ENCODE data around the gene HEXIM2. TPM values are rescaled to one million over a fixed set of nuclear protein-coding genes. Genes with fewer than 3 reads are reported as not detected.

HEXIM2 gene
- total and polyA plus RNA-seq, 2 of the 13 experiments (the other 11 are each of a cell fraction or from before 2014, with no cell fraction given): 27.1 to 32.4 TPM

DNA sequence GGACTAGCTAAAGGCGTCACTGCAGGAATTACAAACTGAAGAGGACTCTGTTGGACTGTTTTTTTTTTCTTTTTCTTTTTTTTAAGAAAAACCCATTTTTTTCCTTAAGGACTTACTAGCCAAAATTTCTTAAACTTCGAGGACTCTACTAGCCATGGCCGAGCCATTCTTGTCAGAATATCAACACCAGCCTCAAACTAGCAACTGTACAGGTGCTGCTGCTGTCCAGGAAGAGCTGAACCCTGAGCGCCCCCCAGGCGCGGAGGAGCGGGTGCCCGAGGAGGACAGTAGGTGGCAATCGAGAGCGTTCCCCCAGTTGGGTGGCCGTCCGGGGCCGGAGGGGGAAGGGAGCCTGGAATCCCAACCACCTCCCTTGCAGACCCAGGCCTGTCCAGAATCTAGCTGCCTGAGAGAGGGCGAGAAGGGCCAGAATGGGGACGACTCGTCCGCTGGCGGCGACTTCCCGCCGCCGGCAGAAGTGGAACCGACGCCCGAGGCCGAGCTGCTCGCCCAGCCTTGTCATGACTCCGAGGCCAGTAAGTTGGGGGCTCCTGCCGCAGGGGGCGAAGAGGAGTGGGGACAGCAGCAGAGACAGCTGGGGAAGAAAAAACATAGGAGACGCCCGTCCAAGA, 12.5 kb upstream of the HEXIM2 start (continued):
- TF ChIP-seq HDAC2 (CRISPR knock-in tag; IDR thresholded peaks at IDR 0.05) (peak; percentile 80), SRF (IDR thresholded peaks at IDR 0.05; ENCODE audit: low read depth, low read length) (no peak), ZZZ3 (CRISPR knock-in tag; IDR thresholded peaks at IDR 0.05; ENCODE audit: borderline replicate concordance) (no peak), AGO1 (IDR thresholded peaks at IDR 0.05; ENCODE audit: low read depth, low read length, poor library complexity, severe bottlenecking) (no peak), MAFG (CRISPR knock-in tag; IDR thresholded peaks at IDR 0.05) (no peak), ZNF235 (CRISPR knock-in tag; IDR thresholded peaks at IDR 0.05; ENCODE audit: borderline replicate concordance) (no peak), TEAD2 (CRISPR knock-in tag; IDR thresholded peaks at IDR 0.05) (no peak), BORCS8-MEF2B (CRISPR knock-in tag; IDR thresholded peaks at IDR 0.05) (peak; percentile 25; the same call in 1 of the 2 replicates), ZNF343 (CRISPR knock-in tag; IDR thresholded peaks at IDR 0.05) (no peak), KDM4B (CRISPR knock-in tag; IDR thresholded peaks at IDR 0.05) (0 out of 2 replicates have a peak, but pooled peaks have one; percentile 60), YEATS2 (CRISPR knock-in tag; IDR thresholded peaks at IDR 0.05; ENCODE audit: borderline replicate concordance) (no peak), ZMAT3 (CRISPR knock-in tag; conservative IDR thresholded peaks at IDR 0.05) (no peak), HNRNPUL1 (IDR thresholded peaks at IDR 0.05; ENCODE audit: low read depth, low read length) (no peak), MBD4 (IDR thresholded peaks at IDR 0.05; ENCODE audit: borderline replicate concordance, low read length) (no peak), ATF1 (CRISPR knock-in tag; IDR thresholded peaks at IDR 0.05) (no peak), FOXK1 (CRISPR knock-in tag; IDR thresholded peaks at IDR 0.05; ENCODE audit: borderline replicate concordance, low read depth) (peak; percentile 60), TAF15 (IDR thresholded peaks at IDR 0.05; ENCODE audit: low read depth, low read length, poor library complexity, severe bottlenecking) (peak; percentile 73), KLF9 (CRISPR knock-in tag; IDR thresholded peaks at IDR 0.05; ENCODE audit: low read depth) (no peak), ZNF160 (CRISPR knock-in tag; IDR thresholded peaks at IDR 0.05) (peak; percentile 14; the same call in 1 of the 2 replicates), AHR (CRISPR knock-in tag; IDR thresholded peaks at IDR 0.05) (no peak), KDM3A (CRISPR knock-in tag; IDR thresholded peaks at IDR 0.05; ENCODE audit: low read depth) (0 out of 2 replicates have a peak, but pooled peaks have one; percentile 25), KAT7 (CRISPR knock-in tag; IDR thresholded peaks at IDR 0.05; ENCODE audit: borderline replicate concordance) (no peak), ZNF577 (CRISPR knock-in tag; IDR thresholded peaks at IDR 0.05; ENCODE audit: borderline replicate concordance, low read depth) (no peak)
- TF ChIP-seq, protein P1, sequence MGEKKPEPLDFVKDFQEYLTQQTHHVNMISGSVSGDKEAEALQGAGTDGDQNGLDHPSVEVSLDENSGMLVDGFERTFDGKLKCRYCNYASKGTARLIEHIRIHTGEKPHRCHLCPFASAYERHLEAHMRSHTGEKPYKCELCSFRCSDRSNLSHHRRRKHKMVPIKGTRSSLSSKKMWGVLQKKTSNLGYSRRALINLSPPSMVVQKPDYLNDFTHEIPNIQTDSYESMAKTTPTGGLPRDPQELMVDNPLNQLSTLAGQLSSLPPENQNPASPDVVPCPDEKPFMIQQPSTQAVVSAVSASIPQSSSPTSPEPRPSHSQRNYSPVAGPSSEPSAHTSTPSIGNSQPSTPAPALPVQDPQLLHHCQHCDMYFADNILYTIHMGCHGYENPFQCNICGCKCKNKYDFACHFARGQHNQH (CRISPR knock-in tag; IDR thresholded peaks at IDR 0.05): peak; percentile 80
- TF ChIP-seq, protein P2, sequence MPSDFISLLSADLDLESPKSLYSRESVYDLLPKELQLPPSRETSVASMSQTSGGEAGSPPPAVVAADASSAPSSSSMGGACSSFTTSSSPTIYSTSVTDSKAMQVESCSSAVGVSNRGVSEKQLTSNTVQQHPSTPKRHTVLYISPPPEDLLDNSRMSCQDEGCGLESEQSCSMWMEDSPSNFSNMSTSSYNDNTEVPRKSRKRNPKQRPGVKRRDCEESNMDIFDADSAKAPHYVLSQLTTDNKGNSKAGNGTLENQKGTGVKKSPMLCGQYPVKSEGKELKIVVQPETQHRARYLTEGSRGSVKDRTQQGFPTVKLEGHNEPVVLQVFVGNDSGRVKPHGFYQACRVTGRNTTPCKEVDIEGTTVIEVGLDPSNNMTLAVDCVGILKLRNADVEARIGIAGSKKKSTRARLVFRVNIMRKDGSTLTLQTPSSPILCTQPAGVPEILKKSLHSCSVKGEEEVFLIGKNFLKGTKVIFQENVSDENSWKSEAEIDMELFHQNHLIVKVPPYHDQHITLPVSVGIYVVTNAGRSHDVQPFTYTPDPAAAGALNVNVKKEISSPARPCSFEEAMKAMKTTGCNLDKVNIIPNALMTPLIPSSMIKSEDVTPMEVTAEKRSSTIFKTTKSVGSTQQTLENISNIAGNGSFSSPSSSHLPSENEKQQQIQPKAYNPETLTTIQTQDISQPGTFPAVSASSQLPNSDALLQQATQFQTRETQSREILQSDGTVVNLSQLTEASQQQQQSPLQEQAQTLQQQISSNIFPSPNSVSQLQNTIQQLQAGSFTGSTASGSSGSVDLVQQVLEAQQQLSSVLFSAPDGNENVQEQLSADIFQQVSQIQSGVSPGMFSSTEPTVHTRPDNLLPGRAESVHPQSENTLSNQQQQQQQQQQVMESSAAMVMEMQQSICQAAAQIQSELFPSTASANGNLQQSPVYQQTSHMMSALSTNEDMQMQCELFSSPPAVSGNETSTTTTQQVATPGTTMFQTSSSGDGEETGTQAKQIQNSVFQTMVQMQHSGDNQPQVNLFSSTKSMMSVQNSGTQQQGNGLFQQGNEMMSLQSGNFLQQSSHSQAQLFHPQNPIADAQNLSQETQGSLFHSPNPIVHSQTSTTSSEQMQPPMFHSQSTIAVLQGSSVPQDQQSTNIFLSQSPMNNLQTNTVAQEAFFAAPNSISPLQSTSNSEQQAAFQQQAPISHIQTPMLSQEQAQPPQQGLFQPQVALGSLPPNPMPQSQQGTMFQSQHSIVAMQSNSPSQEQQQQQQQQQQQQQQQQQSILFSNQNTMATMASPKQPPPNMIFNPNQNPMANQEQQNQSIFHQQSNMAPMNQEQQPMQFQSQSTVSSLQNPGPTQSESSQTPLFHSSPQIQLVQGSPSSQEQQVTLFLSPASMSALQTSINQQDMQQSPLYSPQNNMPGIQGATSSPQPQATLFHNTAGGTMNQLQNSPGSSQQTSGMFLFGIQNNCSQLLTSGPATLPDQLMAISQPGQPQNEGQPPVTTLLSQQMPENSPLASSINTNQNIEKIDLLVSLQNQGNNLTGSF (CRISPR knock-in tag; IDR thresholded peaks at IDR 0.05): 0 out of 2 replicates have a peak, but pooled peaks have one; percentile 10
- TF ChIP-seq, protein P3, sequence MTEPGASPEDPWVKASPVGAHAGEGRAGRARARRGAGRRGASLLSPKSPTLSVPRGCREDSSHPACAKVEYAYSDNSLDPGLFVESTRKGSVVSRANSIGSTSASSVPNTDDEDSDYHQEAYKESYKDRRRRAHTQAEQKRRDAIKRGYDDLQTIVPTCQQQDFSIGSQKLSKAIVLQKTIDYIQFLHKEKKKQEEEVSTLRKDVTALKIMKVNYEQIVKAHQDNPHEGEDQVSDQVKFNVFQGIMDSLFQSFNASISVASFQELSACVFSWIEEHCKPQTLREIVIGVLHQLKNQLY (CRISPR knock-in tag; IDR thresholded peaks at IDR 0.05): 0 out of 2 replicates have a peak, but pooled peaks have one; percentile 18
